GDM1 (cell line): ENCODE results near the gene NFIB.

Experiments
- DNase-seq: peaks from one replicate; lab custom pipeline; 2025; lab: John Stamatoyannopoulos, UW

NFIB gene

GRCh38 chr9:14072850-14073249, 241.1 kb downstream of the NFIB start:
- DNase-seq, result no peak

GRCh38 chr9:14071484-14071883, 242.5 kb downstream of the NFIB start:
- DNase-seq, result no peak

- no peak for DNase-seq
Observed at GRCh38 chr9:14068690-14069089, 245.3 kb downstream of the NFIB start.

DNA sequence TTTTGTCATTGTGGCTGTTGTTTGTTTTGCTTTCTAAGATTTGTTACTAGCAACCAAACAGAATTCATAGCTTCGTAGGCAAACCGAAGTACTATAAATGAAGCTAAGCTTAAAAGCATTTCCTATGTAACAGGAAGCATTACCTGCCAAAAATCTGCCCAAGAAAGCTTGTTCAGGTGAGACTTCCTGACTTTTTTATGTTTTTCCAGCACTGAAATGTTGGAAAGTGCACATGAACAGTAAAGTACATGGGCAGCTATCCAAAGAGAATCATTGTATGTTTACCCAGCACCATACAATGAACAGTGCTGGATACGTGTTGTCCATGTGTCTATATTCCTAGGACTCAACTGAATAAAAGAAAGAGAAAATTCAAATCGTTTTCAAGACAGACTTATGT, 247.1 kb downstream of the NFIB start:
- DNase-seq, result no peak

DNA sequence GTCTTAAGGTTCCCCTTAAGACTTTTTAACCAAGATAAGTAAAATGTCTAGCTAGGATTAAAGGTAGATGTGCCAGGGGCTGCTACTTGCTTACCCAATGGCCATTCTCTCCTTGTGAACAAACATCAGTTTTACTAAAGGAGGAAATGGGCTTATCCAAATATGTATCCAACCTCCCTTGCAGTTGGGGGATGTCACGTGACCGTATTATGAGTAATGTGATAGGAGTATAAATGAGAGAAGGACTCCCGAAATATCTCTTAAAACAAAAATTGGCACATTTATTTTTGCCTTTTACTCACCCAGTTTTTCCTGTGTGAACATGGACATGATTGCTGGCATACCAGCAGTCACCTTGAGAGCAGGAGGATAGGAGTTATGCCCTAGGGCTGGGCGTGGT, 247.9 kb downstream of the NFIB start:
- DNase-seq, result no peak

DNA sequence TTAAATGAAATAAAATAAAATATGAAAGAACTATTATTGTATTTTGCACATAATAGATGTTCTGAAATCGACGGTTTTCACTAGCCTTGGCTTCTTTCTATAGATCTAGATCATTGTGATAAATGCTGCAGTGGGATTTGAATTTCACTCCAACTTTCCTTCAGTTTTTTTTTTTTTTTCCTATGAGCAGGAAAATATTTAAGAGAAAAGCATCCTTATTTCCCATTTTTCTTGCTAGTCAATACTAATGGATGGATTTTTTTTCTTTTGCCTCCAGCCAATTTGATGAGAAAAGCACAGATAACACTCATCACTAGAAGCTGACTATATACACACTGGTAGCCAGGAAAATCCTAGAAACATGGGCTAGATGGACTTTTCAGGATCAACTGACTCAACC, 249.0 kb downstream of the NFIB start:
- DNase-seq, result no peak

GRCh38 chr9:14063756-14064155, 250.2 kb downstream of the NFIB start:
- DNase-seq, result no peak

DNA sequence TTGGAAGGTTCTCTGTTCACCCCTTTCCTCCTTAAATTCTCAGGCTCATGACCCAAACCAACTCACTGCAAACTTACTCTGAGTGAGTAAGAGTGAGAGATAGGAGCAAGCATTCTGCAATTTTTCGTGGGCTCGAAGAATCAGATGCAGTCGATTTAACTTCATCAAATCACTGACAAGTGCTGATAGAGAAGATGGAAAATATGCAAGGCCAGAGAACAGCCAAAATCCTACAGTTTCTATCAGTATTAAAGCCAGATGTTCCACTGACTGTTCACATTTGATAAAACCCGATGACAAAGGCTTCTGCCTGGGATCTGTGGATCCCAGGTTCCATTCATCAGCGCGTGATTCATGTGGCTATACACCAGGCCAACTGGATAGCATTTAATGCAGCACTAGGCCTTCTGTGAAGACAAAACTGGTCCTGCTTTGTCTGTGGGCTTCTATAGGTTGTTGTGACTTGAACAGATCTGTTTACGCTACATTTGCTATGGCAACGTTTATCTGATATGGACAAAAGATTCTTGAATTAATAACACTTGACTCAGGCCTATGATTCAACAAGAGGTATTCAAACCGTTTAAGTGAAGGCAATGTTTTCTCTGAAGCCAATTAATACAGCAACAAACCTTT, 251.2 kb downstream of the NFIB start:
- DNase-seq, result no peak

DNA sequence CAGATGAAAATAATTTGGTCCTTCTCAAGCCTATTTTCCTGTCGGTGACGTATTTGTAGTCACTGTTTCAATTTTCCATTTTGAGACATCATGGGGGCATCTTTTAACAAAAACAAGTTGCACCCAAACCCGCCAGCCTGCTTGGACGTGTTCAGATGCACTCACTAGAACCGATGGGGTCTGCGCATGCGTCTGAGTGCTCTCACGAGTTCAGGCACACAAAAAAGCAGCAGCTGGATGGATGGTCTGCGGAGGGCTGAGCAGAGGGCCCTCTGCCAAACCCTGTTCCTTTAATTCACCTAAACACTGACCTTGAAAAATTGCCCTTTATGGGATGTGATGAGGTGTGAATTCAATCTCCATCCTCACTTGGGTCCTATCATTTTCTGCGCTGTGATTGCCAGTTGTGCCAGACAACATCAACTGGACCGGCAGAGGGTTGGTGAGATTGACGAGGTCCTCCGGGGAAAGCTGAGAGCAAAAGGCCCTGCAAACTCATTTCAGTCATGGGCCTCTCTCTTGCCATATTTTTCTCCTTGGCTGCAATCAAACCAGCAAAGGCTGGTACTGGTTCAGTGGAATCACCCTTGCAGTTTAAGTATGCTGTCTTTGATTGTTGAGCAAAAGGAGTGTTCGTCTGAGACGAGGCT, 251.9 kb downstream of the NFIB start:
- no peak for DNase-seq

GRCh38 chr9:14058325-14058688, 255.6 kb downstream of the NFIB start:
- no peak for DNase-seq

DNA sequence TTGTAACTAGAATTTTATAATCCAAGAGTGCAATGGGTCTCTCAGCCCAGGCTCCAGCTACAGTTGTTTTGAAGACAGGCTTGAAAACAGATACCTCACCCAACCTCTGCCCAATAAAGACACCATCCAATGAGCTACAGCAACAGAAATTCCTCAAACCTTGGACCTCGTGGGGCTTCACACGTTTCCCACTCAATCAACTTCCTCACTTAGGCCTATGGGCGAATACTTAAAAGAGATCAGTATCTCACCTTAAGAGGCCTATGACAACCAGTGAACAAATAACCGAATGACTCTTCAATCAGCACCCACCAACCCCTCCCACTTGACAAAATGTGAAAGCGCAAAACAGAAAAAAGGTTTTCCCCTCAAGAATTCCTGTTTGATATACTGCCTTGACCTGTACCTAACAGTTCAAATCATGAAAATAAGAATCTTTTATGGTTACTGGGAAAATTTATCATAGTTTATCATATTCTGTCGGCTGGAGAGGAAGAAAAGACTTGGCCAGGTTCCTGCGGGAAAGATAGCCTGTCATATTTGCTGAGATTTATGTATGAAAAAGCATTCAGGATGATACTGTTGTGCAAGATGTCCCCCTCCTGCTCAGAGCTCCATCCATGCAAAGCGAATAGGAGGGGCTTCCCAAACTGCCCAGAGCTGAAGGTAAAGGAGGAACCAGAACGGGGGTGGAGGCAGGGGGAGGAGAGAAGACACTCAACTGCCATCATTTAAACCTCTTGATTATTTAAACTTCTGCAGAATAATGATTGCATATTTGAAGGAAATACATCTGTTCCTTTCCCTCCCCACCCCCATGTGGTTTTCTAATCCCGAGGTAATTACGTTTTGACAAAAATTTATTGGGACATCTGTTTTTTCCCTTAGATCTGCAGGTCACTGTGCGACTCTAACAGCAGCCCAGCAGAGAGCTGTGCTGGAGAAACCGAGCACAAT, 256.3 kb downstream of the NFIB start:
- no peak for DNase-seq

- no peak for DNase-seq
Observed at GRCh38 chr9:14056316-14056861, 257.6 kb downstream of the NFIB start.

- no peak for DNase-seq
Observed at GRCh38 chr9:14054096-14054495, 259.8 kb downstream of the NFIB start.

GRCh38 chr9:14052359-14052758, 261.6 kb downstream of the NFIB start:
- no peak for DNase-seq

GRCh38 chr9:14051419-14051818, 262.5 kb downstream of the NFIB start:
- DNase-seq, result no peak

DNA sequence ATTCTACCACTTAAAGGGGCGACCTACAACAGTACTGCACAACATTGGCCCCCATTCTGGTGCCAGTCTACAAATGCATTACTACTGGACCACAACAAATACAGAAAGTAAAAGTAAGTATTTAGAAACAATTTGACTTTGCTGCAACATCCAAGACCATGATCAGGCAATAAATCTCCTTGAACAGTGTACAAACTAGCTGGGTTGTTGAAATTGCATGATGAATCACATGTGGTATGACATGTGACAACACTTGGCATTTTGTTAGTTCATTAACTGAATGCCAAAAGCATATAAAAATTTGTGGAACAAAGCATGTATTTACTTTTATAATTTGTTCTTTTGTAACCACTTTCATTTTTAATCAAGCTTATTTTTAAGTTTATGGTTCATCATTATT, 270.5 kb downstream of the NFIB start:
- no peak for DNase-seq

DNA sequence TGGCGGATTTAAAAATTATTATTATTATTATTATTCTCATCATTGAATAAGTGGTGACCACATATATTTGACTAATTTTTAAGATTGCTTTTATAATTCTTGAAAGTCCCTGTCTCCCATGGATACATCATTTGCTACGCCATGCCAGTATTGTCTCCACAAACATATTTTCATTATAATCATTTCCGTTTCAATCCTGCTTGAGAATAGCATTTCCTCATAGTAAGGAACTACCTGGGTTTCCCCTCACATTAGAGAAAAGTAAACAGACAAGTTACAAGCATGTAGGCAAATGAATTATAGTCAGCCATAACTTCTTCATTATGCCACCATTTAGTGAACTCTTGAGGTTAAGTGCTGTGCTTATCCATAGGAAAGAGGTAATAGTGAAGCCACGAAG, 276.6 kb downstream of the NFIB start:
- DNase-seq, result no peak

DNA sequence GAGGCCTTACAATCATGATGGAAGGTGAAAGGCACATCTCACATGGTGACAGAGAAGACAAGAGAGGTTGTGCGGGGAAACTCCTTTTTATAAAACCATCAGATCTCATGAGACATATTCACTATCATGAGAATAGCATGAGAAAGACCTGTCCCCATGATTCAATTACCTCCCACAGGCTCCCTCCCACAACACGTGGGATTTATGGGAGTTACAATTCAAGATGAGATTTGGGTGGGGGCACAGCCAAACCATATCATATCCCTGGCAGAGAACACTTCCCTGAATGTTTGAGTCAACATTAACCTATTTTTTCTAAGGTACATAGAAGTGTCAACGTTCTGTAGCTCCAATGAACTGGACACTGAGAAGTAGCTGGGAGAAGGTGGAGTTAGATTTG, 280.9 kb downstream of the NFIB start:
- no peak for DNase-seq
